AG10803 (cell line): ENCODE results near the gene ING3.

Experiments
- DNase-seq: peaks from one replicate; pipeline ENCODE4 v3.0.0; 2010; ENCODE audit warnings: low read depth
- H3K4me3 ChIP-seq: 2 replicates; pipeline ENCODE4 v1.5.1; 2011; ENCODE audit warnings: mild to moderate bottlenecking, low read length, control low read depth
- CTCF ChIP-seq: conservative IDR thresholded peaks from 2 replicates; pipeline ENCODE4 v1.5.1; 2011; ENCODE audit warnings: mild to moderate bottlenecking, low read length, control low read depth, inconsistent platforms

Gene ING3

GRCh38 chr7:121020989-121021969, 70.7 kb downstream of the ING3 start:
- no peak overlapping the region for H3K4me3 ChIP-seq
- TF ChIP-seq CTCF, result no peak
- no peak for DNase-seq

- no peak for DNase-seq
- TF ChIP-seq CTCF, result no peak
- no peak overlapping the region for H3K4me3 ChIP-seq
These were observed 72.6 kb downstream of the ING3 start for GRCh38 chr7:121023194-121023593.

GRCh38 chr7:121023683-121024511, 73.3 kb downstream of the ING3 start:
- 0 out of 2 replicates have a peak overlapping the region, but pooled peaks have one; percentile 7 for H3K4me3 ChIP-seq
- DNase-seq, result no peak
- no peak for TF ChIP-seq CTCF

- DNase-seq, result no peak
- TF ChIP-seq CTCF, result no peak
- H3K4me3 ChIP-seq, result no peak overlapping the region
These were observed 74.0 kb downstream of the ING3 start for GRCh38 chr7:121024611-121025010.

- TF ChIP-seq CTCF, result no peak
- DNase-seq, result no peak
These were observed 75.6 kb downstream of the ING3 start for GRCh38 chr7:121026159-121026558.

GRCh38 chr7:121026577-121027111, 76.1 kb downstream of the ING3 start:
- H3K4me3 ChIP-seq, result no peak overlapping the region
- no peak for DNase-seq
- TF ChIP-seq CTCF, result no peak

More at GRCh38 chr7:121026159-121026558, 75.6 kb downstream of the ING3 start:
- H3K4me3 ChIP-seq, result no peak overlapping the region
